GM19467 (cell line): ENCODE results near the gene COL25A1.

Experiments
- ATAC-seq: cut with Tn5 transposase; IDR thresholded peaks from one replicate; pipeline ENCODE4 v1.9.1; 2021; ENCODE audit warnings: mild to moderate bottlenecking, moderate library complexity; ENCODE audit not compliant: unreplicated experiment

COL25A1 gene

DNA sequence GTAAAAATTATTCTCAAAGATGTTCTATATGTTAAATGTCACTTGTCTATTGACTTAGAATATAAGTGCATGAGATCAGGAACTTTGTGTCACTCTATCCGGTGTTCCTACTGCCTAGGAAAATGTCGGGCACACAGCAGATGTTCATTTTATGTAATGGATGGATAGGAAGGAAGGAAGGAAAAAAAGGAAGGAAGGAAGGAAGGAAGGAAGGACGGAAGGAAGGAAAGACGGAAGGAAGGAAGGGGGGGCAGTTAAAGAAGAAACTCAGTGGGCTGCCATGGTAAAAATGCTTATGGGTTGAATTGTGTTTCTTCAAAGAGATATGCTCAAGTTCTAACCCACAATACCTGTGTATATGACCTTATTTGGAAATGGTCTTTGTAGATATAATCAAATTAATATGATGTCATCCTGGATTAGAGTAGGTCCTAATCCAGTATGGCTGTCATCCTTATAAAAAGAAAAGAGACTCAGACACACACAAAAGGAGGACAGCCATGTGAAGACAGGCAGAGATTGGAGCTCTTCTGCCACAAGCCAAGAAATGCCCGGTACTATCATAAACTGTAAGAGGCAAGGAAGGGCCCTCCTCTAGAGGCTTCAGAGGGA is 86.3 kb downstream of the COL25A1 start:
- ATAC-seq = no peak

GRCh38 chr4:109215506-109215905 is 87.0 kb downstream of the COL25A1 start:
- no peak for ATAC-seq

DNA sequence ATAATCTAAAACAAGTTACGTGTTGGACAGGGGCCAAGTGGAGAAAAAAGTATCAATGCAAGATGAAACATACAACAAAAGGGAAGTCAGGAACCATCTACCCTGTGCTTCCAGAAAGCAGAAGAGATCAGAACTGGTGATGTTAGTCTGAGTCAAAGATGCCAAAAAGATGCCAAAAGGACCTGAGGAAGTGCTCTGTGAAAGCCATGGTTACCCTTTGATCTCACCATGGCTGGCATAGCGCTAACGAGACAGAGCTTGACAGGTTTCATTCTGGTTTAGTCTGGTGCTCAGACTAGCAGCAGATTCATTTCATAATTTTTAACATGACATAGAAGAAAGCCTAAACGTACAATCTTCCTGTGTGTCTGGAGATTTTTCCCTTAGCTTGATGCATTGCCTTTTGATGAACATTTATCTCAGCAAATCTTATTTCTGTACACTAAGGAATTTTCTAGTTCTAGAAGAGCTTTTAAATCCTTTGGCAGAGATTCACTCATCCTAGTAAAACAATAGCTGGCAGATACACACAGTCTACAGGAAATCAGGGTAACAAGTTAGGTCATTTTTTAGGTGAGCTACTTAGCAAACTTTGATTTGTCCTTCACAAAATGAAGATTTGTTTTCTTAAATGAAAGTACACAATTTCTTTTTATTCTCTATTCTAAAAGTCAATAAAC is 87.7 kb downstream of the COL25A1 start:
- no peak for ATAC-seq

DNA sequence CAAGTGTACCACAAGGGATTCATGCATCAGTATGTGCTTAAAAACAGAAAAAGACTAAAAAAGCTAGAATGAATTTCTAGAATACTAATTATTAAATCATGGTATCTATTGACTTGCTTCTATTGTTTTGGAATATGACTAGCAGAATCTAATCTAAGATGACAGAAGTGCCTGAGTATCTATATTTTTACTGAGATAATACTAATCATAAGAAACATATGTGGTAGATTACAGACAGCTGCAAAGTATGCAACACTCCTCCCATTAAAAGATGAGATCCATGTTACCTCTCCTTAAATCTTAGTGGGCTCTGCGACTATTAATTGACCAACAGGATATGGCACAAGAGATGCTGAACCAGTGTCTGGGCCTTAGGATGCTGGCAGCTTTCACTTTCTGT is 89.4 kb downstream of the COL25A1 start:
- no peak for ATAC-seq

- no peak for ATAC-seq
Measured at GRCh38 chr4:109211671-109212070, 90.8 kb downstream of the COL25A1 start.

DNA sequence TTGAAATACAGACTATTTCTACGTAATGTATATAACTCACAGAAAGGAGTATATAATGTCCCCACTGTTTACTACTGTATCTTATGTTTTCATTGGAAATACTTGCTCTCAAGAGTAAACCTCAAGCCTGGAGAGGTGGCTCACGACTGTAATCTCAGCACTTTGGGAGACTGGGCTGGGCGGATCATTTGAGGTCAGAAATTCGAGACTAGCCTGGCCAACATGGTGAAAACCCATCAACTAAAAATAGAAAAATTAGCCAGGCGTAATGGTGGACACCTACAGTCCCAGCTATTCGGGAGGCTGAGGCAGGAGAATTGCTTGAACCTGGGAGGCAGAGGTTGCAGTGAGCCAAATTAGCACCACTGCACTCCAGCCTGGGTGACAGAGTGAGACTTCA is 92.8 kb downstream of the COL25A1 start:
- no peak for ATAC-seq

- ATAC-seq = no peak
Measured at GRCh38 chr4:109207898-109208297, 94.6 kb downstream of the COL25A1 start.

- ATAC-seq = no peak
Measured at GRCh38 chr4:109207061-109207460, 95.4 kb downstream of the COL25A1 start.

DNA sequence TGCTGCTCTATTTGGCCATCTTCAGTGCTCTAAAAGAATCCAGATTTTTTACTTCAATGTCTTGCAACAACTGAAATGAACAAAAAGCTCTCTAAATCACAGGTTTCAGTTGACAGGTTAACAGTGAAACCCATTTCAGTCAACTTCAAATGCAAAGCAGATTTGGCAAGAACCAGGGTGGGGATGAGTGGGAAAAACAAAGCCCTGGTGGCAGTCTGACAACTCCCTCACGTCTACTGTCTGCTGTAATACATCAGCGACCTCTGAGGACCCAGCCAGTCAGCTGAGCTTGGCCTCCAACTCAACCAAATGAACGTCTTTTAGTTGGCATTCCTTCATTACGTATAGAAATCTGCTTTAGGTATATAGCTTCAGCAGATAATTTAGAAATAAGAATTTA is 95.8 kb downstream of the COL25A1 start:
- ATAC-seq = no peak

GRCh38 chr4:109205186-109205585 is 97.3 kb downstream of the COL25A1 start:
- ATAC-seq = no peak

DNA sequence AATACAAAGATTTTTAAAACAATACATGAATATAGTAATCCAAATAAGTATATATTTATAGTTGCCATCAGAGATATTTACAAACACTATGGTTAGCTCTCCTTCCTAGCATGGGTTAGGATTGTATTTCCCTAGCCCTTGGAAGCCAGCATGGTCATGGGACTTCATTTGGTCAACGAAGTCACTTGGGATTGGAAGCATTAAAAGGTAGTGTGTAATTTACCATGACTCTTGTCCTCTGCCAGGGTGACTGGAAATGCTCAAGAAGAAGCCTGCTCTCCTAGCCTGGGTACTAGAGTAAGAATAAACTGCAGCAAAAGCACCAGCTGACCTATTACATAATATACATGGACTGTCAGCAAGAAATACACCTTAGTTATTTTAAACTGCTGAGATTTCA is 102.9 kb downstream of the COL25A1 start:
- ATAC-seq = no peak

GRCh38 chr4:109195646-109196045 is 106.8 kb downstream of the COL25A1 start:
- no peak for ATAC-seq

GRCh38 chr4:109191216-109191615 is 111.2 kb downstream of the COL25A1 start:
- ATAC-seq = no peak

DNA sequence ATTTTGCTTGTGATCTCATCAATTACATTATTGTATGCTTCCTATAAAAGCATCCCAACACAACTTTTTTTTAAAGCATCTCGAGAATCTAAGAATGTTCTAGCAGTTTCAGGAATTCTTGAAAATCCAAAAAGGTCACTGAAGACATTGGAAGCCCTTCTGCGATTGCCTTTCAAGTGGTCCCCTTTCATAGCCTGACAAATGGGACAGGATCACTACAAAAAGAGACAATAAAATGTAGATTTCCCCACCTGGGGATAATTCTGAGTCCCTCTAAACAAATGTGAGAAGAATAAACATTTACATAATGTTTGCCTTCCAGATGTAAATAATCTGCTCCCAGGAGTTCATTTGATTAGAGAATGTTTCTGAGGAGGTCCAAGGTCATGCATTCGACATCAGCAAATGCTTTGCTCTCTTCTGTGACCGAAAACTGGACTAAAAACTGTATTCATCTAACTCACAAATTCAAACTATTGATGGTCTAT is 116.0 kb downstream of the COL25A1 start:
- ATAC-seq = no peak

DNA sequence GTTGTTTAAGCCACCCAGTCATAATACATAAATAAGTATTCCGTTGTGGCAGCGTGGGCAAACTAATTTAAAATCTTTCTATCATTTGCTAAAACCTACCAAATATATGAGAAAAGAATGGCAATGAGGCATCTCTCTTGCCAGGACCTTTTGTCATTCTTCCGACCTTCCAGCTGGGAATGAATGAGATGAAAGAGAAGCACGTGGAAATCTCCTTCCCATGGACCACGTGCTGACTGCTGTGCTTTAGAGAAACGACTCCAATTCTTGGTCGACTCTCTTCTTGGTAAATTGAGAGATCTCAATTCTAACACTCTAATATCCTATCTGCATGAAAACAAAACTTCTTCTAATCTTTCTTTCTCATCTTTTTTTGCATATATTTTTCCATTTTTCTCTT is 116.5 kb downstream of the COL25A1 start:
- no peak for ATAC-seq

GRCh38 chr4:109185548-109185947 is 116.9 kb downstream of the COL25A1 start:
- ATAC-seq = no peak

DNA sequence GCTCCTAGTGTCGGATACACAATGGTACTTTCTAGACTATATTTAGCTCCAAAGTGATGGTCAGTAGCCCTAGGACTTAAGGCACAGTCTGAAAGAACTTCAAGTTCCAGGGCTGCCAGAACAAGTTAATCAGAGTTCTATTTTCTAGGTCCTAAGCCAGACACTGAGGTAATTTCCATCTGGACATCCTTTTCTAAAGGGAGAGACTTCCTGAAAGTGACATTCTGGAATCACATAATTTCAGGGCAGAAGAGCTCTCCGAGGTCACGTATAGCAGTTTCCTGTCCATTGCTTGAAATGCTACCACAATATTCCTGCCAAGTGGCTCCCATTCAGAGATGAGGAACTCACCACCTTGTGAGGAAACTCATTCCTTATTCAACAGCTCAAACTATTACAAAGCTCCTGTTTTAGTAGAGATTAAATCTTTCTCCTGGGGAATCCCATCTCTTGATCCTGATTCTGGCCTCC is 117.9 kb downstream of the COL25A1 start:
- ATAC-seq = no peak

GRCh38 chr4:109183931-109184490 is 118.4 kb downstream of the COL25A1 start:
- ATAC-seq = no peak

- ATAC-seq = no peak
Measured at GRCh38 chr4:109182696-109183095, 119.8 kb downstream of the COL25A1 start.

DNA sequence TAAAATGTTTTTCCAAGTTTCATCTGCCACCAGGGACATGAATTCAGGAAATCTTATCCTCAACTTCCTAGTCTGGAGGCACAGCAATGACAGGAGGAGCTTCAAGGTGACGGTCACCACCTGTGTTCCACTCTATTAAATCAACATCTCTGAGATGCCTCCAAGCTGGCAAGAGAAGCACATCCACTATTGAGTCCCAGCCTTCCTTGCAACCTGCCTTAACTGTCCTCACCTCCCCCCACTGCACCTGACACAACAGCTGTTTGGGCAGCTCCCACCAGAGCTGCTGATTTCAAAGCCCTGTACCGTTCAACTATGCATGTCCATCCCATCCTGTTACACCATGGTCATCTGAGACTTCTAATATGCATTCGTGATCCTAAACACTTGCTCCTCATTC is 123.4 kb downstream of the COL25A1 start:
- no peak for ATAC-seq

DNA sequence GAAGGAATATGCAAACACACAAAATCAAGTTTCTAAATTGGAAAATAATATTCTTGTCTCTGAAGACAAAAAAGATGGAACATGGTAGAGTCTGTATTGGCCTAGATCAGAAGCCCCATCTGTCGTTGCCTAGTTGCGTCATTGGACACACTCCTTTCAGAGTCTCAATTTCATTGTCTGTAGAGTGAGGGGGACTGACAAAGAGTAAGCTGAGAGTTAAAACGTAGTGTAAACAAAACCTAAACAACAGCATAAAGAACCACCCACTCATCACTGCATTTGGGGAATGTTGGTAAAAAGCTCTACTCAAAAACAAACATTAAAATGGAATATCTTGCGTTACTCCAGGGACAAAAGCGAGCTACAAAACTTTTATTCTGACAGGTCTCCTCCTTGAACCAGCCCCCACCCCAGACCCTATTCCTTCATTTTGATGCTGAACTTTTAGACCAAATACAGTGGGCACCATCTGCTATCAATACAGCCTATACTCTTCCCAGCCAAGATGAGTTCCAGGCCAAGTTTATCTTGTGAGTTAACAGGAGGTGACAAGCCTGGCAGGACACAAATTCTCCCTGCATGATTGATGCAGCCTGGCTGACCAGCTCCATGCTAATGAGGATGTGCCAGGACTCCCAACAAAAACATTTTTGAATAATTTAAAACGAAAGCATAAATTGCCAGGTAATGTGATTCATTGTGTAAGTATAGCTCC is 125.2 kb downstream of the COL25A1 start:
- ATAC-seq = no peak
